HAP-1 (cell line): Measurements from ENCODE around the gene PITPNC1.
"Not testable (repeated sequence)": the region's sequence is repeated elsewhere in the genome, so short reads cannot be mapped to it uniquely, and the experiment has no call there.

Experiments used
- DNase-seq, 2 experiments: peaks; one replicate each; pipeline ENCODE4 v3.0.0-alpha.2; 2016 to 2020; ENCODE audit warnings: low spot score in 2 of 2
- H3K27me3 ChIP-seq: fragments of 250-450 bp; sonication (Bioruptor Pico); 2 replicates; pipeline ENCODE4 v1.5.1; 2020; ENCODE audit warnings: low read depth, mild to moderate bottlenecking, moderate library complexity
- H3K36me3 ChIP-seq: fragments of 250-450 bp; sonication (Bioruptor Pico); replicated peaks from 2 replicates; pipeline ENCODE4 v1.5.1; 2020; ENCODE audit warnings: mild to moderate bottlenecking
- H3K4me1 ChIP-seq: fragments of 250-450 bp; sonication (Bioruptor Pico); 2 replicates; pipeline ENCODE4 v1.5.1; 2020; ENCODE audit warnings: mild to moderate bottlenecking
- H3K4me3 ChIP-seq: fragments of 250-450 bp; sonication (Bioruptor Pico); 2 replicates; pipeline ENCODE4 v1.5.1; 2020; ENCODE audit warnings: mild to moderate bottlenecking, moderate library complexity
- H3K9me3 ChIP-seq: fragments of 250-450 bp; sonication (Bioruptor Pico); 2 replicates; pipeline ENCODE4 v1.5.1; 2020; ENCODE audit warnings: mild to moderate bottlenecking, moderate library complexity
- in situ Hi-C: fragments of 300-500 bp; cut with MboI; formaldehyde crosslinking; loops from 3 replicates; pipeline ENCODE4 v1.14.3; 2020; ENCODE audit warnings: low sequenced_read_pairs, inconsistent platforms, mixed read lengths

The PITPNC1 gene

GRCh38 chr17:67376737-67377487, at the start of gene PITPNC1:
TSS of gene PITPNC1 (plus strand) at chr17:67377281.
- Histone ChIP-seq H3K27me3 (no peaks in the 10 kb centered on the region), H3K4me3 (peak within 1 kb of the TSS; percentile 72), H3K36me3 (no peaks in the 10 kb centered on the region), H3K9me3 (no peaks in the 10 kb centered on the region; the same call in 1 of the 2 replicates), H3K4me1 (peaks cover 20% of the 10 kb centered on the region)
- in situ Hi-C loops, result loop anchor here (5.0 to 10.0 kb wide), 3 partner anchors 98 to 320 kb away; no protein-coding TSS in a partner anchor
- peak; percentile 84 to 90 for DNase-seq

- Histone ChIP-seq H3K4me1 (no peaks in the 10 kb centered on the region), H3K4me3 (no peak overlapping the region), H3K36me3 (no peaks in the 10 kb centered on the region), H3K9me3 (no peaks in the 10 kb centered on the region), H3K27me3 (no peaks in the 10 kb centered on the region)
- DNase-seq, result no peak
- in situ Hi-C loops, result no loop called here
These were observed 49.1 kb upstream of the PITPNC1 start for GRCh38 chr17:67328026-67328425.

- H3K36me3 ChIP-seq, H3K27me3 ChIP-seq, DNase-seq, H3K9me3 ChIP-seq, H3K4me1 ChIP-seq, in situ Hi-C loops, H3K4me3 ChIP-seq: not testable (repeated sequence)
These were observed 45.5 kb upstream of the PITPNC1 start for GRCh38 chr17:67331381-67332161.

- DNase-seq, H3K36me3 ChIP-seq, H3K4me1 ChIP-seq, H3K4me3 ChIP-seq, H3K27me3 ChIP-seq, H3K9me3 ChIP-seq, in situ Hi-C loops: not testable (repeated sequence)
These were observed 44.9 kb upstream of the PITPNC1 start for GRCh38 chr17:67332162-67332508.

GRCh38 chr17:67335245-67335835, 41.7 kb upstream of the PITPNC1 start:
- in situ Hi-C loops, result no loop called here
- no peaks in the 10 kb centered on the region for H3K9me3 ChIP-seq
- no peaks in the 10 kb centered on the region for H3K27me3 ChIP-seq
- no peak for DNase-seq
- H3K4me1 ChIP-seq, result no peaks in the 10 kb centered on the region
- H3K36me3 ChIP-seq, result peaks cover 3% of the 10 kb centered on the region
- no peak overlapping the region for H3K4me3 ChIP-seq

- peaks cover 15% of the 10 kb centered on the region for H3K36me3 ChIP-seq
- no peak overlapping the region for H3K4me3 ChIP-seq
- no peaks in the 10 kb centered on the region for H3K4me1 ChIP-seq
- in situ Hi-C loops, result no loop called here
- DNase-seq, result no peak
- H3K9me3 ChIP-seq, result no peaks in the 10 kb centered on the region
- no peaks in the 10 kb centered on the region for H3K27me3 ChIP-seq
These were observed 40.2 kb upstream of the PITPNC1 start for GRCh38 chr17:67336859-67337258.

GRCh38 chr17:67338353-67338752, 38.7 kb upstream of the PITPNC1 start:
- H3K36me3 ChIP-seq, result peaks cover 24% of the 10 kb centered on the region
- not testable (repeated sequence) for DNase-seq

GRCh38 chr17:67343237-67343636, 33.8 kb upstream of the PITPNC1 start:
- Histone ChIP-seq H3K27me3 (no peaks in the 10 kb centered on the region), H3K4me1 (no peaks in the 10 kb centered on the region), H3K4me3 (no peak overlapping the region), H3K9me3 (no peaks in the 10 kb centered on the region), H3K36me3 (peaks cover 70% of the 10 kb centered on the region)
- no peak for DNase-seq
- in situ Hi-C loops, result no loop called here

More at GRCh38 chr17:67338353-67338752, 38.7 kb upstream of the PITPNC1 start:
- H3K9me3 ChIP-seq, H3K27me3 ChIP-seq, in situ Hi-C loops, H3K4me3 ChIP-seq, H3K4me1 ChIP-seq: not testable (repeated sequence)

- no peak overlapping the region for H3K4me3 ChIP-seq
- H3K4me1 ChIP-seq, result no peaks in the 10 kb centered on the region
- no peaks in the 10 kb centered on the region for H3K9me3 ChIP-seq
- no peaks in the 10 kb centered on the region for H3K27me3 ChIP-seq
- H3K36me3 ChIP-seq, result peaks cover 93% of the 10 kb centered on the region
- in situ Hi-C loops, result no loop called here
- no peak for DNase-seq
These were observed 29.3 kb upstream of the PITPNC1 start for GRCh38 chr17:67347826-67348225.

- no peaks in the 10 kb centered on the region for H3K9me3 ChIP-seq
- in situ Hi-C loops, result no loop called here
- DNase-seq, result no peak
- no peaks in the 10 kb centered on the region for H3K27me3 ChIP-seq
- peaks cover 7% of the 10 kb centered on the region; the same call in 1 of the 2 replicates for H3K4me1 ChIP-seq
- peaks cover 93% of the 10 kb centered on the region for H3K36me3 ChIP-seq
- no peak overlapping the region for H3K4me3 ChIP-seq
These were observed 27.7 kb upstream of the PITPNC1 start for GRCh38 chr17:67349420-67349819.

- Histone ChIP-seq H3K4me3 (no peak overlapping the region), H3K36me3 (peaks cover 88% of the 10 kb centered on the region), H3K4me1 (peaks cover 8% of the 10 kb centered on the region; the same call in 1 of the 2 replicates), H3K27me3 (no peaks in the 10 kb centered on the region), H3K9me3 (no peaks in the 10 kb centered on the region)
- no peak for DNase-seq
- in situ Hi-C loops, result no loop called here
These were observed 23.9 kb upstream of the PITPNC1 start for GRCh38 chr17:67353161-67353560.

- in situ Hi-C loops, result no loop called here
- peaks cover 8% of the 10 kb centered on the region; the same call in 1 of the 2 replicates for H3K4me1 ChIP-seq
- H3K27me3 ChIP-seq, result no peaks in the 10 kb centered on the region
- no peak overlapping the region for H3K4me3 ChIP-seq
- DNase-seq, result peak; percentile 10 to 31
- no peaks in the 10 kb centered on the region for H3K9me3 ChIP-seq
- H3K36me3 ChIP-seq, result peaks cover 85% of the 10 kb centered on the region
These were observed 23.0 kb upstream of the PITPNC1 start for GRCh38 chr17:67353929-67354574.

- Histone ChIP-seq H3K4me3 (no peak overlapping the region), H3K4me1 (peaks cover 11% of the 10 kb centered on the region), H3K36me3 (peaks cover 61% of the 10 kb centered on the region), H3K27me3 (no peaks in the 10 kb centered on the region), H3K9me3 (no peaks in the 10 kb centered on the region)
- in situ Hi-C loops, result no loop called here
- DNase-seq, result no peak
These were observed 18.5 kb upstream of the PITPNC1 start for GRCh38 chr17:67358612-67359011.
